ENCODE results near the gene GIMD1. TPM values are rescaled to one million over a fixed set of nuclear protein-coding genes. Genes with fewer than 3 reads are reported as not detected.

Gene GIMD1
- total and polyA plus RNA-seq, 9 of the 15 experiments (the other 6 are each of a cell fraction or from before 2014, with no cell fraction given), result not detected

GRCh38 chr4:106414366-106414765 lies 45.8 kb upstream of the GIMD1 start:
- no peak overlapping the region for H3K27ac ChIP-seq (ENCODE audit: extremely low read depth, low read depth, low read length)
- no peak for FAIRE-seq
- intact Hi-C loops (cut with micrococcal nuclease), result no loop called here
- in situ Hi-C loops (cut with MboI), result no loop called here
- ChIA-PET POLR2A (no interaction called here), CTCF (ENCODE audit: low intra/inter-chr PET ratio) (no interaction called here)
- H3K4me3 ChIP-seq, result no peak overlapping the region
- no peaks in the 10 kb centered on the region for H3K4me1 ChIP-seq (replicated peaks in 1 of 2; ENCODE audit: control insufficient read depth in 2 of 2, insufficient read depth in 2 of 2, low read length in 2 of 2)
- no peaks in the 10 kb centered on the region for H3K27me3 ChIP-seq (ENCODE audit: control insufficient read depth in 2 of 2, insufficient read depth in 2 of 2, low read length in 2 of 2)
- no TSS peak for BruUV-seq (replicated peaks)
- no peak for DNase-seq (ENCODE audit: extremely low read depth in 1 of 4, low spot score in 3 of 4)
- no peaks in the 10 kb centered on the region for H4K20me1 ChIP-seq (replicated peaks; ENCODE audit: control insufficient read depth, insufficient read depth, low read length)
- H2AFZ ChIP-seq (ENCODE audit: low read depth, low read length), result no peak overlapping the region
- H3K9me3 ChIP-seq (replicated peaks; ENCODE audit: control insufficient read depth, insufficient read depth, low read depth, low read length), result no peaks in the 10 kb centered on the region
- H3K36me3 ChIP-seq (ENCODE audit: control insufficient read depth, insufficient read depth, low read length), result no peaks in the 10 kb centered on the region
- H3K79me2 ChIP-seq (ENCODE audit: control insufficient read depth, insufficient read depth, low read length), result no peaks in the 10 kb centered on the region
- H3K4me2 ChIP-seq (ENCODE audit: insufficient read depth, low read length), result no peak overlapping the region
- no peak for ATAC-seq
- H3K9me1 ChIP-seq (ENCODE audit: control insufficient read depth, insufficient read depth, low read length), result no peaks in the 10 kb centered on the region
- H3K9ac ChIP-seq (ENCODE audit: insufficient read depth in 1 of 2, low read depth in 2 of 2, low read length in 2 of 2), result no peak overlapping the region
- no peak for TF ChIP-seq ZNF512 (tag; IDR thresholded peaks at IDR 0.05)
- TF ChIP-seq ZNF586 (CRISPR knock-in tag; conservative IDR thresholded peaks at IDR 0.05), result no peak
- no peak for TF ChIP-seq MLLT1 (IDR thresholded peaks at IDR 0.05)
- TF ChIP-seq ZBTB34 (CRISPR knock-in tag; IDR thresholded peaks at IDR 0.05), result no peak
- TF ChIP-seq CREB3 (tag; conservative IDR thresholded peaks at IDR 0.05; ENCODE audit: low read depth), result no peak
- TF ChIP-seq NCOA1 (IDR thresholded peaks at IDR 0.05; ENCODE audit: low read depth), result no peak
- TF ChIP-seq NR1H2 (CRISPR knock-in tag; IDR thresholded peaks at IDR 0.05), result no peak
- TF ChIP-seq RREB1 (CRISPR knock-in tag; IDR thresholded peaks at IDR 0.05), result no peak
- no peak for TF ChIP-seq BRF2 (IDR thresholded peaks at IDR 0.05; ENCODE audit: borderline replicate concordance, insufficient read depth, insufficient read length)
- TF ChIP-seq CHCHD3 (CRISPR knock-in tag; IDR thresholded peaks at IDR 0.05), result no peak
- TF ChIP-seq KHSRP (IDR thresholded peaks at IDR 0.05), result no peak

Measured in K562 (cell line).